Thymus (tissue), 11 donors: ENCODE measurements around the gene CDR2L. TPM values are rescaled to one million over a fixed set of nuclear protein-coding genes. Genes with fewer than 3 reads are reported as not detected.
"Not testable (repeated sequence)": the region's sequence is repeated elsewhere in the genome, so short reads cannot be mapped to it uniquely, and the experiment has no call there.

Experiments used
- DNase-seq, 9 donors: peaks; one replicate each; pipeline ENCODE4 v3.0.0-alpha.2; 2013; ENCODE audit warnings: low spot score in 9 of 9, low read depth in 6 of 9, missing footprints in 1 of 9
- H3K27ac ChIP-seq, 2 donors: one replicate each; pipeline ENCODE4 v1.5.1; 2013; ENCODE audit warnings: control low read depth in 1 of 2, low read depth in 1 of 2, low read length in 1 of 2, mild to moderate bottlenecking in 1 of 2, moderate library complexity in 1 of 2
- H3K27me3 ChIP-seq, 2 donors: one replicate each; pipeline ENCODE4 v1.5.1; 2013; ENCODE audit warnings: low read length in 1 of 2; ENCODE audit not compliant: control insufficient read depth in 2 of 2, insufficient read depth in 1 of 2
- H3K36me3 ChIP-seq, 2 donors: one replicate each; pipeline ENCODE4 v1.5.1; 2013; ENCODE audit warnings: low read length in 1 of 2, mild to moderate bottlenecking in 1 of 2, moderate library complexity in 1 of 2; ENCODE audit not compliant: control insufficient read depth in 2 of 2, insufficient read depth in 2 of 2
- H3K4me1 ChIP-seq, 2 donors: one replicate each; pipeline ENCODE4 v1.5.1; 2013; ENCODE audit warnings: low read length in 2 of 2; ENCODE audit not compliant: control insufficient read depth in 2 of 2, insufficient read depth in 2 of 2
- H3K4me3 ChIP-seq, 2 donors: one replicate each; pipeline ENCODE4 v1.5.1; 2013; ENCODE audit warnings: low read length in 2 of 2, control low read depth in 1 of 2, mild to moderate bottlenecking in 1 of 2
- H3K9me3 ChIP-seq, 2 donors: one replicate each; pipeline ENCODE4 v1.5.1; 2013; ENCODE audit warnings: low read length in 1 of 2, mild to moderate bottlenecking in 1 of 2; ENCODE audit not compliant: control insufficient read depth in 2 of 2, insufficient read depth in 1 of 2
- WGBS: extraction: QIAGEN DNeasy Blood & Tissue Kit; methylation state at CpG from one replicate; pipeline ENCODE4 v1.1.7; 2013; 5-methylcytosine and 5-hydroxymethylcytosine counted together
- polyA plus RNA-seq: library from polyadenylated mRNA; stranded (reverse); fragments of 200-250 nt; gene quantifications from one replicate; pipeline ENCODE4 v1.2.3, GENCODE V29; 2013
- total RNA-seq: library from RNA; stranded (reverse); fragments of 120-200 nt; gene quantifications from one replicate; pipeline ENCODE4 v1.2.4, GENCODE V29; 2013
- donor health status: healthy.

CDR2L gene
- total and polyA plus RNA-seq, 2 donors, result 0.57 to 1.4 TPM

- no peak overlapping the region for H3K4me3 ChIP-seq
- DNase-seq, result no peak
- no peaks in the 10 kb centered on the region for H3K4me1 ChIP-seq
- H3K27ac ChIP-seq, result no peak overlapping the region
- WGBS, result 98% methylated on average over 76 of the region's 76 CpGs
- H3K36me3 ChIP-seq, result no peaks in the 10 kb centered on the region
- no peaks in the 10 kb centered on the region for H3K9me3 ChIP-seq
- H3K27me3 ChIP-seq, result peaks cover 0 to 6% of the 10 kb centered on the region in 2 donors
These were observed 15.9 kb downstream of the CDR2L start for GRCh38 chr17:75003070-75003956.

- Histone ChIP-seq H3K4me1 (no peaks in the 10 kb centered on the region), H3K27ac (no peak overlapping the region), H3K9me3 (no peaks in the 10 kb centered on the region), H3K36me3 (no peaks in the 10 kb centered on the region), H3K27me3 (peaks cover 0 to 6% of the 10 kb centered on the region in 2 donors), H3K4me3 (no peak overlapping the region)
- DNase-seq, result no peak
- 96% methylated on average over 19 of the region's 19 CpGs for WGBS
These were observed 16.5 kb downstream of the CDR2L start for GRCh38 chr17:75003957-75004355.

GRCh38 chr17:75004371-75004770 lies 16.9 kb downstream of the CDR2L start:
- no peak overlapping the region for H3K27ac ChIP-seq
- 98% methylated on average over 3 of the region's 3 CpGs for WGBS
- H3K36me3 ChIP-seq, result no peaks in the 10 kb centered on the region
- H3K4me3 ChIP-seq, result no peak overlapping the region
- H3K9me3 ChIP-seq, result no peaks in the 10 kb centered on the region
- H3K27me3 ChIP-seq, result peaks cover 0 to 6% of the 10 kb centered on the region in 2 donors
- DNase-seq, result no peak
- H3K4me1 ChIP-seq, result no peaks in the 10 kb centered on the region

GRCh38 chr17:75005291-75005690 lies 17.9 kb downstream of the CDR2L start:
- Histone ChIP-seq H3K9me3 (no peaks in the 10 kb centered on the region), H3K4me1 (no peaks in the 10 kb centered on the region), H3K27me3 (peaks cover 0 to 6% of the 10 kb centered on the region in 2 donors), H3K27ac (no peak overlapping the region), H3K36me3 (no peaks in the 10 kb centered on the region), H3K4me3 (no peak overlapping the region)
- 97% methylated on average over 8 of the region's 8 CpGs for WGBS
- no peak for DNase-seq

- WGBS, result 99% methylated on average over 6 of the region's 6 CpGs
These were observed 18.7 kb downstream of the CDR2L start for GRCh38 chr17:75006084-75006483.

GRCh38 chr17:75006653-75007052 lies 19.2 kb downstream of the CDR2L start:
- Histone ChIP-seq H3K27ac (no peak overlapping the region), H3K4me1 (no peaks in the 10 kb centered on the region), H3K9me3 (no peaks in the 10 kb centered on the region), H3K4me3 (no peak overlapping the region), H3K36me3 (no peaks in the 10 kb centered on the region), H3K27me3 (peaks cover 0 to 6% of the 10 kb centered on the region in 2 donors)
- no peak for DNase-seq
- WGBS, result 97% methylated on average over 5 of the region's 5 CpGs

More at GRCh38 chr17:75006084-75006483, 18.7 kb downstream of the CDR2L start:
- not testable (repeated sequence) for H3K27me3 ChIP-seq, H3K4me3 ChIP-seq, H3K36me3 ChIP-seq, H3K9me3 ChIP-seq, H3K27ac ChIP-seq, DNase-seq, H3K4me1 ChIP-seq

GRCh38 chr17:75008373-75008772 lies 20.9 kb downstream of the CDR2L start:
- H3K27me3 ChIP-seq, result peaks cover 0 to 6% of the 10 kb centered on the region in 2 donors
- no peak for DNase-seq
- H3K27ac ChIP-seq, result no peak overlapping the region
- H3K4me3 ChIP-seq, result no peak overlapping the region
- H3K4me1 ChIP-seq, result peaks cover 4 to 7% of the 10 kb centered on the region in 2 donors
- 83% methylated on average over 6 of the region's 6 CpGs for WGBS
- H3K9me3 ChIP-seq, result no peaks in the 10 kb centered on the region
- H3K36me3 ChIP-seq, result no peaks in the 10 kb centered on the region

GRCh38 chr17:75009139-75009724 lies 21.8 kb downstream of the CDR2L start:
- Histone ChIP-seq H3K36me3 (no peaks in the 10 kb centered on the region), H3K27me3 (peaks cover 0 to 6% of the 10 kb centered on the region in 2 donors), H3K9me3 (no peaks in the 10 kb centered on the region), H3K27ac (no peak overlapping the region), H3K4me1 (peaks cover 10 to 13% of the 10 kb centered on the region in 2 donors), H3K4me3 (no peak overlapping the region)
- WGBS, result 96% methylated on average over 2 of the region's 2 CpGs
- no peak for DNase-seq

- no peak for DNase-seq
- H3K4me1 ChIP-seq, result peaks cover 10 to 13% of the 10 kb centered on the region in 2 donors
- no peaks in the 10 kb centered on the region for H3K9me3 ChIP-seq
- H3K36me3 ChIP-seq, result peaks cover 0 to 6% of the 10 kb centered on the region in 2 donors
- WGBS, result 91% methylated on average over 8 of the region's 8 CpGs
- H3K27me3 ChIP-seq, result peaks cover 0 to 3% of the 10 kb centered on the region in 2 donors
- H3K27ac ChIP-seq, result peak overlapping the region in 1 of 2 donors; percentile 43
- H3K4me3 ChIP-seq, result no peak overlapping the region
These were observed 23.4 kb downstream of the CDR2L start for GRCh38 chr17:75010683-75011400.
